Nephron progenitor cell (in vitro differentiated cells): Measurements from ENCODE around the gene GABRD.

Experiments used
- DNase-seq: peaks from one replicate; pipeline ENCODE4 v3.0.0; 2021
- H3K27ac Mint-ChIP-seq: 2 replicates; pipeline ENCODE4 v1.8.0; 2021; ENCODE audit warnings: mild to moderate bottlenecking, moderate library complexity, mixed read lengths
- H3K27me3 Mint-ChIP-seq: 2 replicates; pipeline ENCODE4 v1.8.0; 2021; ENCODE audit warnings: mild to moderate bottlenecking, low read depth, mixed read lengths; ENCODE audit not compliant: poor library complexity
- H3K36me3 Mint-ChIP-seq: 2 replicates; pipeline ENCODE4 v1.8.0; 2021; ENCODE audit warnings: low read depth, mixed read lengths
- H3K4me1 Mint-ChIP-seq: 2 replicates; pipeline ENCODE4 v1.8.0; 2021; ENCODE audit warnings: mixed read lengths
- H3K4me3 Mint-ChIP-seq: 2 replicates; pipeline ENCODE4 v1.8.0; 2021; ENCODE audit warnings: mild to moderate bottlenecking, moderate library complexity, mixed read lengths
- H3K9me3 Mint-ChIP-seq: 2 replicates; pipeline ENCODE4 v1.8.0; 2021; ENCODE audit warnings: mild to moderate bottlenecking, moderate library complexity, mixed read lengths
- TF ChIP-seq, protein P1 (sequence below): fragments of 200-600 bp; sonication (generic); IDR thresholded peaks from 2 replicates; pipeline ENCODE4 v1.5.0; 2021; ENCODE audit warnings: antibody characterized with exemption

Gene GABRD

DNA sequence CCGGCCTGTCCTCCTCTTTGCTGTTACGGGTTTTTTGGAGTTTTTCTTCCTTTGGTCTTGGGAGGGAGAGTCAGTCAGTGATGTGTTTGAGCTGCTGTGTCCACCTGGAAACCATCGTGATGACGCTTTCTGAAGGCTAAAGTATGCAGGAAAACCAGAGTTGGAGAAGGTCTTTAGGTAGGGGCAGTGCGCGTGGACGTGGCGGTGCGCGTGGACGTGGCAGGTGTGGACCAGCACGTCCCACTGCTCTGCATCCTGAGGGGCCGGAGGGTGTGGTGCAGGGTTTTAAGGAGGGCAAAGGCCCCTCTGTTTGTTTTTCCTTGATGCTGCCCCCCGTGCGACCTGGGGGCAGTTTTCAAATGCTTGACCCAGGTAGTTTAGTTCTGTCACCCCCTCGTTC lies 61.0 kb downstream of the GABRD start:
- Mint-ChIP-seq H3K9me3 (peaks cover 45% of the 10 kb centered on the region), H3K4me3 (no peak overlapping the region), H3K4me1 (peaks cover 26% of the 10 kb centered on the region), H3K27ac (peak overlapping the region; percentile 58), H3K36me3 (peaks cover 52% of the 10 kb centered on the region), H3K27me3 (peaks cover 4% of the 10 kb centered on the region)
- TF ChIP-seq, protein P1, sequence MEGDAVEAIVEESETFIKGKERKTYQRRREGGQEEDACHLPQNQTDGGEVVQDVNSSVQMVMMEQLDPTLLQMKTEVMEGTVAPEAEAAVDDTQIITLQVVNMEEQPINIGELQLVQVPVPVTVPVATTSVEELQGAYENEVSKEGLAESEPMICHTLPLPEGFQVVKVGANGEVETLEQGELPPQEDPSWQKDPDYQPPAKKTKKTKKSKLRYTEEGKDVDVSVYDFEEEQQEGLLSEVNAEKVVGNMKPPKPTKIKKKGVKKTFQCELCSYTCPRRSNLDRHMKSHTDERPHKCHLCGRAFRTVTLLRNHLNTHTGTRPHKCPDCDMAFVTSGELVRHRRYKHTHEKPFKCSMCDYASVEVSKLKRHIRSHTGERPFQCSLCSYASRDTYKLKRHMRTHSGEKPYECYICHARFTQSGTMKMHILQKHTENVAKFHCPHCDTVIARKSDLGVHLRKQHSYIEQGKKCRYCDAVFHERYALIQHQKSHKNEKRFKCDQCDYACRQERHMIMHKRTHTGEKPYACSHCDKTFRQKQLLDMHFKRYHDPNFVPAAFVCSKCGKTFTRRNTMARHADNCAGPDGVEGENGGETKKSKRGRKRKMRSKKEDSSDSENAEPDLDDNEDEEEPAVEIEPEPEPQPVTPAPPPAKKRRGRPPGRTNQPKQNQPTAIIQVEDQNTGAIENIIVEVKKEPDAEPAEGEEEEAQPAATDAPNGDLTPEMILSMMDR: no peak
- DNase-seq: no peak
